ENCODE measurements around the gene ZBTB24.

DNA sequence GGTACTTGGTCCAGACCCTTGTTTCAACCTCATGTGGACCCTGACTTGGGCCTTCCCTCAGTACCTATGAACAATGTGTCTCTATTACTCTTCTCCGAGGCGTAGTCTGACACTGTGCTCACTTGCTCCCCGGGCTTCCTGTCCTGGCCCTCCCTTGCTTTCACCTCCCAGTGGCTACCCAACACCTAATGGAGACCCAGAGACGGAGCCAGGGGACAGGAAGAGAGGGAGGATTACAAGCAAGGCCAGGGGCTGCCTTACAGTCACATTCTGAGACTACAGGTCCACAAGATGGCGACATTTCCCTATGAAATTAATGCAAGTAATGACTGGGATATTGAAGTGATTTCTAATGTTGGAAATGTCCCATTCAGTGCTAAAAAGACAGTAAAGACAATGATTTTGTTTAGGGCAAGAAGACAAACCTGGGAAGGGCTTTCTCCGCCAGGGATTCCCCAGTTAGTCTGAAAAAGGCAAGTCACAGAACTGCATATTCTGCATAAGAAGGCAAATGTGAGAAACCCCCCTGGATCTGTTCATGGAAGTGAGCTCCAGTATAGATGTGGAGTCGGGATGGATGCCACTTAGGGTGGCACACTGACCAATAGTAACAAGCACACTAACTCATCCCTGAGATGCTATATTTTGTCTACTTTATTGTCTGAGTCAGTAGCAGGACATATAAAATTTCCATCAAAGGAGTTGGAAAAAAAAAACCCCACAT, 44.0 kb upstream of the ZBTB24 start:
- TF ChIP-seq, protein P1, sequence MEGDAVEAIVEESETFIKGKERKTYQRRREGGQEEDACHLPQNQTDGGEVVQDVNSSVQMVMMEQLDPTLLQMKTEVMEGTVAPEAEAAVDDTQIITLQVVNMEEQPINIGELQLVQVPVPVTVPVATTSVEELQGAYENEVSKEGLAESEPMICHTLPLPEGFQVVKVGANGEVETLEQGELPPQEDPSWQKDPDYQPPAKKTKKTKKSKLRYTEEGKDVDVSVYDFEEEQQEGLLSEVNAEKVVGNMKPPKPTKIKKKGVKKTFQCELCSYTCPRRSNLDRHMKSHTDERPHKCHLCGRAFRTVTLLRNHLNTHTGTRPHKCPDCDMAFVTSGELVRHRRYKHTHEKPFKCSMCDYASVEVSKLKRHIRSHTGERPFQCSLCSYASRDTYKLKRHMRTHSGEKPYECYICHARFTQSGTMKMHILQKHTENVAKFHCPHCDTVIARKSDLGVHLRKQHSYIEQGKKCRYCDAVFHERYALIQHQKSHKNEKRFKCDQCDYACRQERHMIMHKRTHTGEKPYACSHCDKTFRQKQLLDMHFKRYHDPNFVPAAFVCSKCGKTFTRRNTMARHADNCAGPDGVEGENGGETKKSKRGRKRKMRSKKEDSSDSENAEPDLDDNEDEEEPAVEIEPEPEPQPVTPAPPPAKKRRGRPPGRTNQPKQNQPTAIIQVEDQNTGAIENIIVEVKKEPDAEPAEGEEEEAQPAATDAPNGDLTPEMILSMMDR (IDR thresholded peaks at IDR 0.05; ENCODE audit: low read depth, low read length, missing input control) = peak; percentile 54
- TF ChIP-seq, protein P2, sequence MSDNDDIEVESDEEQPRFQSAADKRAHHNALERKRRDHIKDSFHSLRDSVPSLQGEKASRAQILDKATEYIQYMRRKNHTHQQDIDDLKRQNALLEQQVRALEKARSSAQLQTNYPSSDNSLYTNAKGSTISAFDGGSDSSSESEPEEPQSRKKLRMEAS (IDR thresholded peaks at IDR 0.05) = no peak
- no peak for TF ChIP-seq HNF4A (conservative IDR thresholded peaks at IDR 0.05)
